Sigmoid colon (tissue), 7 donors: ENCODE results near the gene DERL2. TPM values are rescaled to one million over a fixed set of nuclear protein-coding genes. Genes with fewer than 3 reads are reported as not detected.

Source experiments
- DNase-seq: peaks from one replicate; pipeline ENCODE4 v3.0.0-alpha.2; 2019
- H3K27ac ChIP-seq, 4 donors: fragments of 200-600 bp; sonication (generic); one replicate each; pipeline ENCODE4 v1.5.1; 2016 to 2019; ENCODE audit warnings: mild to moderate bottlenecking in 1 of 4
- H3K27me3 ChIP-seq, 3 donors: fragments of 200-600 bp; sonication (generic); one replicate each; pipeline ENCODE4 v1.5.1; 2019; ENCODE audit warnings: mild to moderate bottlenecking in 1 of 3
- H3K36me3 ChIP-seq, 4 donors: fragments of 200-600 bp; sonication (generic); one replicate each; pipeline ENCODE4 v1.5.1; 2016 to 2019
- H3K4me1 ChIP-seq, 4 donors: fragments of 200-600 bp; sonication (generic); one replicate each; pipeline ENCODE4 v1.5.1; 2017 to 2019
- H3K4me3 ChIP-seq, 4 donors: fragments of 200-600 bp; sonication (generic); one replicate each; pipeline ENCODE4 v1.5.1; 2017 to 2019; ENCODE audit warnings: mild to moderate bottlenecking in 2 of 4, moderate library complexity in 1 of 4
- H3K9me3 ChIP-seq, 4 donors: fragments of 200-600 bp in 3 of 4; sonication (generic) in 3 of 4; one replicate each; pipeline versions ENCODE4 v1.5.1 to v1.6.1; 2013 to 2019
- EP300 ChIP-seq, 4 donors: sonication (generic); formaldehyde crosslinking; IDR thresholded peaks; one replicate each; pipeline ENCODE4 v1.6.1; 2017; ENCODE audit warnings: antibody characterized with exemption in 4 of 4
- POLR2A ChIP-seq, 2 donors: fragments of 450-650 bp; IDR thresholded peaks; one replicate each; pipeline ENCODE4 v1.6.1; 2016; ENCODE audit warnings: antibody characterized with exemption in 2 of 2, mild to moderate bottlenecking in 2 of 2, moderate library complexity in 2 of 2
- POLR2AphosphoS5 ChIP-seq, 4 donors: sonication (generic); formaldehyde crosslinking; IDR thresholded peaks; one replicate each; pipeline ENCODE4 v1.6.1; 2017; ENCODE audit warnings: antibody characterized with exemption in 4 of 4
- WGBS, 2 donors: extraction: QIAGEN DNeasy Blood & Tissue Kit; methylation state at CpG; one replicate each; pipeline ENCODE4 v1.1.7; 2013; 5-methylcytosine and 5-hydroxymethylcytosine counted together
- intact Hi-C: fragments of 100-400 bp; cut with DNase I; formaldehyde crosslinking; loops from one replicate; pipeline ENCODE4 v1.15.1; 2023
- polyA plus RNA-seq, 3 donors: library from polyadenylated mRNA; stranded (reverse); fragments of 200-250 nt; gene quantifications; one replicate each; pipeline ENCODE4 v1.2.3, GENCODE V29; 2013
- total RNA-seq, 4 donors: library from RNA; depleted of rRNA; stranded (reverse); fragments of >200 nt; gene quantifications; one replicate each; pipeline ENCODE4 v1.1.0, GENCODE V29; 2016
- TF ChIP-seq, protein P1 (sequence below), 4 experiments: fragments of 450-650 bp in 3 of 4; fragments of 200-600 bp in 1 of 4; IDR thresholded peaks; one replicate each; pipeline ENCODE4 v1.5.1; 2016 to 2019; ENCODE audit warnings: antibody characterized with exemption in 4 of 4, mild to moderate bottlenecking in 3 of 4, moderate library complexity in 2 of 4
- donor health status: healthy with polysubstance abuse.
- donor health status: Bipolar disorder and iron deficiency.
- donor health status: healthy.

DERL2 gene
- total and polyA plus RNA-seq, 7 donors, result 14.3 to 51.3 (median 23.1) TPM

DNA sequence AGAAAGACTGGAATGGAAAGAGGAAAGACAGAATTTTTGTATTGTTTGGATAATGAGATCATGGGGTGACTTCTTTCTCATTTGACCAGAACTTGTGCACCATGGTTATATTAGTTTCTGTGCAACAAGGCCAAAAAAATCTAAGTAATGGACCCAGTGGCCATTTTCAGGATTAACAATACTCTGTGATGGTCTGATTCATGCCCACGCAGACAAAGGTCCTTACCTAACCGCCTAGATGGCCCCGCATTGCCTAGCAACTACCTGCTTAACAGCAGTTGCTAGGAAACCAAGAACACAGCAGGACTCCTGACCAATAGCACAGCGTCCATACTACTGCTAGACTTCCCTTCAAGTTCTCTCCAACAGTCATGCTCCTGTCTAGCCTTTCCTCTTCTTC, 22.8 kb upstream of the DERL2 start:
- no peak overlapping the region for H3K4me3 ChIP-seq
- intact Hi-C loops, result no loop called here
- 26 to 48% methylated on average over 4 of the region's 4 CpGs for WGBS, 2 donors

DNA sequence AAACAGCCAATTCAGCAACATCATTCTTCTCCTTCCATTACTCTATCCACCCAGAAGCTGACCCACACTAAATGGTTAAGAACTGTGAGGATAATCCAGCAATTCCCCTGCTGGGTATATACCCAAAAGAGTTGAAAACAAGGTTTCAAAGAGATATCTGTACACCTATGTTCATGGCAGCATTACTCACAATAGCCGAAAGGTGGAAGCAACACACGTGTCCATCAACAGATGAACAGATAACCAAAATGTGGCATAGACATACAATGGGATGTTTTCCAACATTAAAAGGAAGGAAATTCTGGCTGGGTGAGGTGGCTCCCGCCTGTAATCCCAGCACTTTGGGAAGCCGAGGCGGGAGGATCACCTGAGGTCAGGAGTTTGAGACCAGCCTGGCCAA, 20.3 kb upstream of the DERL2 start:
- Histone ChIP-seq H3K27ac (no peak overlapping the region), H3K4me1 (peaks cover 0 to 4% (median 2%) of the 10 kb centered on the region in 4 donors), H3K27me3 (no peaks in the 10 kb centered on the region), H3K9me3 (no peaks in the 10 kb centered on the region), H3K36me3 (no peaks in the 10 kb centered on the region), H3K4me3 (no peak overlapping the region)
- no peak for DNase-seq
- intact Hi-C loops, result no loop called here
- no peak for TF ChIP-seq EP300 (IDR thresholded peaks at IDR 0.05)
- TF ChIP-seq, protein P1, sequence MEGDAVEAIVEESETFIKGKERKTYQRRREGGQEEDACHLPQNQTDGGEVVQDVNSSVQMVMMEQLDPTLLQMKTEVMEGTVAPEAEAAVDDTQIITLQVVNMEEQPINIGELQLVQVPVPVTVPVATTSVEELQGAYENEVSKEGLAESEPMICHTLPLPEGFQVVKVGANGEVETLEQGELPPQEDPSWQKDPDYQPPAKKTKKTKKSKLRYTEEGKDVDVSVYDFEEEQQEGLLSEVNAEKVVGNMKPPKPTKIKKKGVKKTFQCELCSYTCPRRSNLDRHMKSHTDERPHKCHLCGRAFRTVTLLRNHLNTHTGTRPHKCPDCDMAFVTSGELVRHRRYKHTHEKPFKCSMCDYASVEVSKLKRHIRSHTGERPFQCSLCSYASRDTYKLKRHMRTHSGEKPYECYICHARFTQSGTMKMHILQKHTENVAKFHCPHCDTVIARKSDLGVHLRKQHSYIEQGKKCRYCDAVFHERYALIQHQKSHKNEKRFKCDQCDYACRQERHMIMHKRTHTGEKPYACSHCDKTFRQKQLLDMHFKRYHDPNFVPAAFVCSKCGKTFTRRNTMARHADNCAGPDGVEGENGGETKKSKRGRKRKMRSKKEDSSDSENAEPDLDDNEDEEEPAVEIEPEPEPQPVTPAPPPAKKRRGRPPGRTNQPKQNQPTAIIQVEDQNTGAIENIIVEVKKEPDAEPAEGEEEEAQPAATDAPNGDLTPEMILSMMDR (IDR thresholded peaks at IDR 0.05), result no peak
- TF ChIP-seq POLR2A (IDR thresholded peaks at IDR 0.05), result no peak
- no peak for TF ChIP-seq POLR2AphosphoS5 (IDR thresholded peaks at IDR 0.05)
- WGBS, 2 donors, result 89 to 94% methylated on average over 5 of the region's 5 CpGs

More for the DNA sequence above, 22.8 kb upstream of the DERL2 start:
- Histone ChIP-seq H3K9me3 (no peaks in the 10 kb centered on the region), H3K27ac (no peak overlapping the region), H3K4me1 (peaks cover 0 to 4% (median 0%) of the 10 kb centered on the region in 4 donors), H3K27me3 (no peaks in the 10 kb centered on the region), H3K36me3 (no peaks in the 10 kb centered on the region)
- TF ChIP-seq, protein P1 (IDR thresholded peaks at IDR 0.05), result no peak
- TF ChIP-seq EP300 (IDR thresholded peaks at IDR 0.05) (no peak), POLR2AphosphoS5 (IDR thresholded peaks at IDR 0.05) (no peak), POLR2A (IDR thresholded peaks at IDR 0.05) (no peak)
- no peak for DNase-seq

DNA sequence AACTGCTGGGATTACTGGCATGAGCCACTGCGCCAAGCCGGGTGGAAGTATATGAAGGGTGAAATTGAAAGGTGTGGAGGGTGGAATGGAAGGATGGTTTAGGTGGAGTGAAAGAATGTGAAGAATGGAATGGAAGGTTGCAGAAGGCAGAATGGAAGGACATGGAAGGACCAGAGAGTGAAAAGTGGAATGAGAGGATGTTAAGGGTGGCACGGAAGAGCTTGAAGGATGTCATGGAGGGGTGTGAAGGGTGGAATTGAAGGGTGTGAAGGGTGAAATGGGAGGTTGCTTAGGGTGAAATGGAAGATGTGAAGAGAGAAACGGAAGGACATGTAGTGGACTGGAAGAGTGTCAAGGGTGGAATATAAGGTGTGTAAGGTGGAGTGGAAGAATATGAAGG, 16.6 kb upstream of the DERL2 start:
- H3K9me3 ChIP-seq, result no peaks in the 10 kb centered on the region
- H3K27me3 ChIP-seq, result peaks cover 0 to 5% (median 0%) of the 10 kb centered on the region in 3 donors
- no peak overlapping the region for H3K27ac ChIP-seq
- no peaks in the 10 kb centered on the region for H3K36me3 ChIP-seq
- H3K4me1 ChIP-seq, result peaks cover 0 to 21% (median 18%) of the 10 kb centered on the region in 4 donors
- 96% methylated on average over 4 of the region's 4 CpGs for WGBS, 2 donors
- H3K4me3 ChIP-seq, result no peak overlapping the region
- no peak for TF ChIP-seq EP300 (IDR thresholded peaks at IDR 0.05)
- no peak for TF ChIP-seq POLR2A (IDR thresholded peaks at IDR 0.05)
- TF ChIP-seq, protein P1 (IDR thresholded peaks at IDR 0.05), result no peak
- TF ChIP-seq POLR2AphosphoS5 (IDR thresholded peaks at IDR 0.05), result no peak
- DNase-seq, result no peak
- intact Hi-C loops, result no loop called here

DNA sequence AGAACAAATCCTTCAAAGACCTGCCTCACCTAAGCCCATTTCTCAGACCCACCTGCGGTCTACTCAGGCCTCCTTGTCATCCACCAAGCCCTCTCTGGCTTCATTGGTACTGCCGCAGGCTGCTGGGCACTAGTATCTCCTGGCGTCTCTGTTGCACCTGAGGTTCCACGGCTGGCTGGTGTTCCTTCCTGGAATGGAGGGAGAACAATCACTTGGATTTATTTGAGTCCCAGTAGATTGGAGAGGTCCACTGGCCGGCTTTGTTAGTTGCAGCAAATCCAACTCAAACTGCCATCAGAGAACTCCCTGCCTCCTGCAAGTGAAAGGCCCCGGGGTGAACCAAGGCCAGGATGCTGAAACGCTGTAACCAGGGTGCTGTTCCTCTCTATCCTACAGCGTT, 15.7 kb upstream of the DERL2 start:
- Histone ChIP-seq H3K27ac (peak overlapping the region in 2 of 4 donors; percentile 73 to 74), H3K4me3 (no peak overlapping the region), H3K4me1 (peaks cover 0 to 21% (median 18%) of the 10 kb centered on the region in 4 donors), H3K36me3 (no peaks in the 10 kb centered on the region), H3K27me3 (peaks cover 0 to 5% (median 0%) of the 10 kb centered on the region in 3 donors), H3K9me3 (no peaks in the 10 kb centered on the region)
- no peak for TF ChIP-seq POLR2AphosphoS5 (IDR thresholded peaks at IDR 0.05)
- TF ChIP-seq, protein P1 (IDR thresholded peaks at IDR 0.05), result no peak
- no peak for TF ChIP-seq EP300 (IDR thresholded peaks at IDR 0.05)
- TF ChIP-seq POLR2A (IDR thresholded peaks at IDR 0.05), result no peak
- intact Hi-C loops, result no loop called here
- DNase-seq, result no peak
- WGBS, 2 donors, result 80 to 85% methylated on average over 8 of the region's 8 CpGs
